Measurements from ENCODE around the gene METTL24. TPM values are rescaled to one million over a fixed set of nuclear protein-coding genes. Genes with fewer than 3 reads are reported as not detected.
"Not testable (repeated sequence)": the region's sequence is repeated elsewhere in the genome, so short reads cannot be mapped to it uniquely, and the experiment has no call there.

Gene METTL24
- total and polyA plus RNA-seq, 10 of the 15 experiments (the other 5 are each of a cell fraction or from before 2014, with no cell fraction given): 0.20 TPM; not detected in 9

GRCh38 chr6:110351546-110351945 lies 6.6 kb downstream of the METTL24 start (continued):
- TF ChIP-seq E2F8 (IDR thresholded peaks at IDR 0.05; ENCODE audit: low read depth, partially characterized antibody) (no peak), YBX1 (IDR thresholded peaks at IDR 0.05) (no peak), KAT2A (conservative IDR thresholded peaks at IDR 0.05; ENCODE audit: control insufficient read depth, low read depth, low read length) (no peak)

DNA sequence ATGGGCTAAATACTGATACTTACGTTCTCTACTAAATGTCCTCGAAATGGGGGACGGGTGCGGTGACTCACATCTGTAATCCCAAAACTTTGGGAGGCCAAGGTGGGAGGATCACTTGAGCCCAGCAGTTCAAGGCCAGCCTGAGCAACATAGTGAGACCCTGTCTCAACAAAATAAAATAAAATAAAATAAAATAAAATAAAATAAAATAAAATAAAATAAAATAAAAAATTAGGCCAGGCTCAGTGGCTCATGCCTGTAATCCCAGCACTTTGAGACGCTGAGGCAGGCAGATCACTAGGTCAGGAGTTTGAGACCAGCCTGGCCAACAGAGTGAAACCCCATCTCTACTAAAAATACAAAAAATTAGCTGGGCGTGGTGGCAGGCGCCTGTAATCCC lies 7.6 kb downstream of the METTL24 start:
- in situ Hi-C loops (cut with MboI); ATAC-seq; intact Hi-C loops (cut with micrococcal nuclease; ENCODE audit: unreplicated experiment); H2AFZ ChIP-seq (ENCODE audit: control insufficient read depth, low read depth, low read length); H3K79me2 ChIP-seq (ENCODE audit: control insufficient read depth, insufficient read depth, low read length); H3K4me3 ChIP-seq; POLR2A ChIA-PET; H3K27ac ChIP-seq (ENCODE audit: control insufficient read depth, insufficient read depth); DNase-seq (ENCODE audit: low read depth, low spot score); BruUV-seq (replicated peaks); H3K36me3 ChIP-seq (ENCODE audit: control insufficient read depth in 2 of 2, insufficient read depth in 2 of 2, low read length in 1 of 2); H3K27me3 ChIP-seq (replicated peaks in 1 of 2; ENCODE audit: control insufficient read depth in 2 of 2, insufficient read depth in 2 of 2, low read length in 1 of 2); SMC1A ChIA-PET (ENCODE audit: uncharacterized antibody, unreplicated experiment); H3K9me3 ChIP-seq (replicated peaks; ENCODE audit: control insufficient read depth, insufficient read depth, low read length); H3K9ac ChIP-seq (ENCODE audit: control insufficient read depth, insufficient read depth, low read length); H3K4me1 ChIP-seq (ENCODE audit: control insufficient read depth, insufficient read depth, low read length); RAD21 ChIA-PET (ENCODE audit: unreplicated experiment); H3K4me2 ChIP-seq (ENCODE audit: control insufficient read depth, insufficient read depth); FAIRE-seq; H4K20me1 ChIP-seq (ENCODE audit: control insufficient read depth, insufficient read depth); CTCF ChIA-PET: not testable (repeated sequence)
- WGBS (ENCODE audit: insufficient coverage, insufficient replicate concordance, low lambda C conversion rate, missing lambda C conversion rate): 48% methylated on average over 7 of the region's 7 CpGs

Measured in GM12878 (cell line).